ENCODE measurements around the gene IFT52. TPM values are rescaled to one million over a fixed set of nuclear protein-coding genes. Genes with fewer than 3 reads are reported as not detected.

IFT52 gene
- total RNA-seq, 1 experiment from 2014 or later: 30.8 TPM

DNA sequence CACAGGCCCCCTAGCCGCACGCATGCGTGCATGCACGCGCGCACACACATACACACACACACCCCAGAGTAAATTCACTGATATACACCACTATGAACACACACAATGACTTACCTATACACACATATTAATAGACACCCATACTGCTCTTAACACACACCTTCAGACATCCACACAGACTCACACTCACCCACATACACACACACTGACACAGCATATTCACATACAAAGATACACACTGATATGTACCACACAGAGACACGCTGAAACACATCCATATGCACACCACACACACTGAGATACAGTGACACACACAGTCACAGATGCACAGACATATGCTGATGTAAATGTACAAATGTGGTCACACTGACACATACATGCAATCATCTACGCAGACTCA, 26.3 kb upstream of the IFT52 start:
- DNase-seq: no peak
- H3K4me3 Mint-ChIP-seq (ENCODE audit: low read depth, unreplicated experiment): no peak overlapping the region
- H3K27me3 Mint-ChIP-seq (ENCODE audit: unreplicated experiment): no peaks in the 10 kb centered on the region
- no peaks in the 10 kb centered on the region for H3K9me3 Mint-ChIP-seq (ENCODE audit: low read depth, unreplicated experiment)
- H3K36me3 Mint-ChIP-seq (ENCODE audit: insufficient read depth, unreplicated experiment): peaks cover 5% of the 10 kb centered on the region
- BruUV-seq (replicated peaks): no TSS peak
- H3K4me1 Mint-ChIP-seq (ENCODE audit: low read depth, unreplicated experiment): peaks cover 22% of the 10 kb centered on the region
- CTCF ChIA-PET: no interaction called here
- intact Hi-C loops (cut with micrococcal nuclease; ENCODE audit: unreplicated experiment): no loop called here
- no peak overlapping the region for H3K27ac Mint-ChIP-seq (ENCODE audit: unreplicated experiment)
- TF ChIP-seq, protein P1, sequence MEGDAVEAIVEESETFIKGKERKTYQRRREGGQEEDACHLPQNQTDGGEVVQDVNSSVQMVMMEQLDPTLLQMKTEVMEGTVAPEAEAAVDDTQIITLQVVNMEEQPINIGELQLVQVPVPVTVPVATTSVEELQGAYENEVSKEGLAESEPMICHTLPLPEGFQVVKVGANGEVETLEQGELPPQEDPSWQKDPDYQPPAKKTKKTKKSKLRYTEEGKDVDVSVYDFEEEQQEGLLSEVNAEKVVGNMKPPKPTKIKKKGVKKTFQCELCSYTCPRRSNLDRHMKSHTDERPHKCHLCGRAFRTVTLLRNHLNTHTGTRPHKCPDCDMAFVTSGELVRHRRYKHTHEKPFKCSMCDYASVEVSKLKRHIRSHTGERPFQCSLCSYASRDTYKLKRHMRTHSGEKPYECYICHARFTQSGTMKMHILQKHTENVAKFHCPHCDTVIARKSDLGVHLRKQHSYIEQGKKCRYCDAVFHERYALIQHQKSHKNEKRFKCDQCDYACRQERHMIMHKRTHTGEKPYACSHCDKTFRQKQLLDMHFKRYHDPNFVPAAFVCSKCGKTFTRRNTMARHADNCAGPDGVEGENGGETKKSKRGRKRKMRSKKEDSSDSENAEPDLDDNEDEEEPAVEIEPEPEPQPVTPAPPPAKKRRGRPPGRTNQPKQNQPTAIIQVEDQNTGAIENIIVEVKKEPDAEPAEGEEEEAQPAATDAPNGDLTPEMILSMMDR (IDR thresholded peaks at IDR 0.05; ENCODE audit: unreplicated experiment): no peak

DNA sequence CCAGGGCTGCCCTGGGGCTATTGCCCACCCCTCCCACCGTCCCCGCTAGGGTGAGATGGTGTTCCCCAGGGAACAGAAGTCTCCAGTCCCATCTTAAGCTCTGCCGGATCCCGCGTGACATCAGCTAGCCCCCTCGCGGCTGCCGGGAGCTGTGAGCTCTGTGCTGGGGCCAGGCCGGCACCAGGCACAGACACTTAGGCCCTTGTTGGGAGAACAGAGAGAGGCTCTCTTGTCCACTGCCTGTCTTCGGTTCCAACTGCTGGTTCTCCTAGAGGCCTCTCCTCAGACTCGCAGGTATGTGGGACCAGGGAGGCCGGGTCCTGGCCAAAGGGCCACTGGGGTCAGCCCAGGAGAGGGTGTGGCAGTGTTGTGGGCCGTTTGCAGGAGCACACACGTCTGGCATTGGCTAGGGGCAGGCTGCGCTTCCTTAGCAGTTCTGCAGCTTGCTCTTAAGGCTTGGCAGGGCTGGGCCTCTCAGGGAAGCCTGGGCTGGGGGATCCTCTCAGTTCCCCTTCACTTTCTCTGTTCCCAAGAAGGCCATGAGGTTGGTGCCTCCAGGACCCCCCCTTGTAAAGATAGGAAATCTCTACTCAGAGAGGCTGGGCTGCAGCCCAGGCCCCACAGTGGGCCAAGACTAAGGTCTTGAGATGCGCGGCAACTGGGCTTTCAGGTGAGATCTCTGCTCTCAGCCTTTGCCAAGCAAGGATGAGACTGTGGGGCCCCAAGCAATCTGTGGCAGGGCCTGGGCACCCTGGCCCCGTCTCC, 25.6 kb upstream of the IFT52 start:
- H3K9me3 Mint-ChIP-seq (ENCODE audit: low read depth, unreplicated experiment): no peaks in the 10 kb centered on the region
- no peaks in the 10 kb centered on the region for H3K27me3 Mint-ChIP-seq (ENCODE audit: unreplicated experiment)
- DNase-seq: no peak
- peaks cover 15% of the 10 kb centered on the region for H3K4me1 Mint-ChIP-seq (ENCODE audit: low read depth, unreplicated experiment)
- CTCF ChIA-PET: no interaction called here
- intact Hi-C loops (cut with micrococcal nuclease; ENCODE audit: unreplicated experiment): no loop called here
- TF ChIP-seq, protein P1 (IDR thresholded peaks at IDR 0.05; ENCODE audit: unreplicated experiment): no peak
- no peaks in the 10 kb centered on the region for H3K36me3 Mint-ChIP-seq (ENCODE audit: insufficient read depth, unreplicated experiment)
- no TSS peak for BruUV-seq (replicated peaks)
- H3K4me3 Mint-ChIP-seq (ENCODE audit: low read depth, unreplicated experiment): no peak overlapping the region
- H3K27ac Mint-ChIP-seq (ENCODE audit: unreplicated experiment): no peak overlapping the region

DNA sequence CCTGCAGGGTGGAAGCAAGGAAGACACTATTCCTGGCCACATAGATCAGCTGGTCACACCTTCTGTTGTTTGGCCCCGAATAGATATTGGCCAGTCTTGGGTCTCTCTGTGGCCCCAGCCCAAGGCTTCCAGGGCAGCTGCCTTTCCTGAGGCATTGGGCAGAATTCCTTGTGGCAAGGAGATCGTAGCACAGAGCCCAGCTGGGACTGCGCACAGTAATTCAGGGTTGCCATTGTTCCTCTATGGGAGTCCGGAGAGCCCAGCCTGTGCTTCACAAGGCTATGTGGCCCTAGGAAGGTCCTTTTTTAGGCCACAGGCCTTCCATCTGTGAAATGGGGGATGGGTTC, 25.0 kb upstream of the IFT52 start:
- TF ChIP-seq, protein P1 (IDR thresholded peaks at IDR 0.05; ENCODE audit: unreplicated experiment): no peak
- CTCF ChIA-PET: no interaction called here
- H3K27ac Mint-ChIP-seq (ENCODE audit: unreplicated experiment): no peak overlapping the region
- no peaks in the 10 kb centered on the region for H3K9me3 Mint-ChIP-seq (ENCODE audit: low read depth, unreplicated experiment)
- intact Hi-C loops (cut with micrococcal nuclease; ENCODE audit: unreplicated experiment): no loop called here
- H3K4me1 Mint-ChIP-seq (ENCODE audit: low read depth, unreplicated experiment): peaks cover 13% of the 10 kb centered on the region
- BruUV-seq (replicated peaks): no TSS peak
- no peak overlapping the region for H3K4me3 Mint-ChIP-seq (ENCODE audit: low read depth, unreplicated experiment)
- no peaks in the 10 kb centered on the region for H3K27me3 Mint-ChIP-seq (ENCODE audit: unreplicated experiment)
- H3K36me3 Mint-ChIP-seq (ENCODE audit: insufficient read depth, unreplicated experiment): no peaks in the 10 kb centered on the region
- no peak for DNase-seq

DNA sequence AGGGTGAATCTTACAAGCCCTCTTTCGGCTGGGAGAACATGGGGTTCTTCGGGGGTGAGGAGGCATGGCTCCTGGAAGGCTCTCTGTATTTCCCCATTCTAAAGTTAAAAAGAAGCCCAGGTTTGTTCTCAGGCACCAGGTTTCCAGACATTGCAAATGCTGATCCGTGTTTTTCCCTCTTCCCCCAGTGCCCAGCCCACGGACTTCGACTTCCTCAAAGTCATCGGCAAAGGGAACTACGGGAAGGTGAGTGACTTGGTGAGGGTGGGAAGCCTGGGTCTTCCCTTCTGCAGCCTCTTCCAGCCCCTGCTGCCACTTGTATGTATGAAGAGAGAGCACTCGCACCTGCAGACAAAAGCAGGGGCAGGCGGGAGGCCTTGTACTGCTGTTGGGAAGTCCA, 23.3 kb upstream of the IFT52 start:
- Mint-ChIP-seq H3K36me3 (ENCODE audit: insufficient read depth, unreplicated experiment) (no peaks in the 10 kb centered on the region), H3K4me1 (ENCODE audit: low read depth, unreplicated experiment) (no peaks in the 10 kb centered on the region), H3K9me3 (ENCODE audit: low read depth, unreplicated experiment) (no peaks in the 10 kb centered on the region), H3K4me3 (ENCODE audit: low read depth, unreplicated experiment) (no peak overlapping the region), H3K27ac (ENCODE audit: unreplicated experiment) (no peak overlapping the region), H3K27me3 (ENCODE audit: unreplicated experiment) (no peaks in the 10 kb centered on the region)
- TF ChIP-seq, protein P1 (IDR thresholded peaks at IDR 0.05; ENCODE audit: unreplicated experiment): no peak
- intact Hi-C loops (cut with micrococcal nuclease; ENCODE audit: unreplicated experiment): no loop called here
- BruUV-seq (replicated peaks): no TSS peak
- CTCF ChIA-PET: no interaction called here
- no peak for DNase-seq
